ENCODE results near the gene KRTAP10-6. TPM values are rescaled to one million over a fixed set of nuclear protein-coding genes. Genes with fewer than 3 reads are reported as not detected.
"Not testable (repeated sequence)": the region's sequence is repeated elsewhere in the genome, so short reads cannot be mapped to it uniquely, and the experiment has no call there.

The KRTAP10-6 gene
- polyA plus RNA-seq, 10 donors = not detected

- DNase-seq = no peak
Measured at GRCh38 chr21:44617071-44617501, 24.8 kb upstream of the KRTAP10-6 start.

DNA sequence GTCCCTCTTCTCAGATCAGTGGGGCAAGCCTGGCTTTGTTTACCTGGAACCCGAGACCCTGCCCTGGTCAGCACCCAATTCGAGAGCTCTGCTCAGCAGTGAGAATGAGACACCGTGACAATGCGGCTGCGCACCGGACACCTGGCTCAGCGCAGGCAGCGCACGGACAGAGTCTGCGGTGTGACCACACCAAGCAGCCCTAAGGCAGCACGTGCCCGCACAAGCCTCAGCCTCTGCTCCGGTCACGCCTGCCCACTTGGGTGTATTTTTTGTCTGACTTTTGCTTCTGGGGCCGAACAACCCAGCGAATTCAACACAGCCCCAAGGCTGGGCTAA lies 24.3 kb upstream of the KRTAP10-6 start:
- no peak for DNase-seq

DNA sequence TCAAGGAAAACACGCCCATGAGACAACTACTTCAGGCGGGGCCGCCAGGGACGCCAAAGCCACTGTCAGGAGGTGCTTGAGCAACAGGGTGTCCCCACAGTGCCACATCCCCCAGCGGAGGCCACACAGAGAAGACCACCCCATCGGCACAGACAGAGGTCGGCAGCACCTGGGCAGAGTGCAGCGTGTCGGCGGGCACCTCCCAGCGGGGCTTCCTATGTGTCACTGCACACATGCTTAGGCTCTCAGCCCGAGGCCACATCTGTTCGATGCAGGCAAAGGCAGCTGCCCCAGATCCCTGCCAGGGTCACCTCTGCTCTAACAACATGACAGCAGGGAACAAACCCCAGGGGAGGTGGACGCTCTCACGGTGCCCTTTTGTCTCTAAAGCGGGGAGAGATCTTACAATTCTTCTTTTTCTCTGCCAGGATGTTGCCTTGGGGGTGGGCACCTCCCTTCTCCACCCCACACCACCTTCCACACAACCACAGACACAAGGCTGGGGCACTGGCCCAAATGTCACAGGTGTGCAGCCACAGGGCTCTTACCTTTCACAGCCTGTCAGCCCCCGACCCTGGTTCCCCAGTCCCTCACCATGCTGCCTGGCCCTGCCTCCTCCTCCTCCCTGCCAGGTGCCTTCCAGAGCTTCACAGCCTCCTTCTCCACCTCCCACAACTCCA lies 23.7 kb upstream of the KRTAP10-6 start:
- DNase-seq = no peak

DNA sequence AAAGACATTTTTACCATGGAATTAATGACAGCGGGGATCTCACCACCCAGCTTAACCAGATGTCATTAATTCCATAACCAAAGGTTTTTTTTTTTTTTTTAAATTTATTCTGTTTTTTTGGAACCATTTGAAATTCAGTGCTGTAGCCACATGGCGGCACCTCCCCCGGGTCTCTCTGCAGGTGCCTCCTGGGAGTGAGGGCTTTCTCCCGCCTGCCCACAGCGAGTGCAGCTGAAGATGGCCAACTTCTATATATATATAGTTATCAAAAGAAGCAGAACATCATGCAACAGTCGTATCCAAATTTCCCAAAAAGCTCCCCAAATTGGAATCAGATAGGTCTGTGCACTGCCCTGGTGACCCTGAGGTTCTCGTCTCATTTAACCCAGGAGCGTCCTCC lies 23.2 kb upstream of the KRTAP10-6 start:
- DNase-seq = no peak

DNA sequence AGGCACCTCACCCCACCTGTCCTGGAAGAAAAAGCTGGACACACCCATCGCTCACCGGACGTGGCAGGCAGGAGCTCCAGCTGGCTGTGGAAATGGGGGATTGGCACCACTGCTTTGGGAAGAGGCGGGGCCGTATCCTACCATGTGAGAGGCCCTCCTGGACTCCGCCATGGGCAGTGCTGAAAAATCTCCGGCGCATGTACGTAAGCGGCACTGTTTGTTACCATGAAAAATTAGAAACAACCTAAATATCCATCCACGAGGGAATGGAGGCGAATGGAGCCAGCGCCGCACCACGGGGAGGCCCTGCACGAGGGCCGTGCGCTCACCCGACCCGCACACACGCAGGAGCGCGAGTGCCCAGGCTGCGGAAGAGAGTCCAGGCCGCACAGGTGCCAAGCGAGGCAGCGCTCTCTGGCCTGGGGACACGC lies 22.7 kb upstream of the KRTAP10-6 start:
- DNase-seq = no peak

GRCh38 chr21:44614161-44614631 lies 21.9 kb upstream of the KRTAP10-6 start:
- DNase-seq = no peak

DNA sequence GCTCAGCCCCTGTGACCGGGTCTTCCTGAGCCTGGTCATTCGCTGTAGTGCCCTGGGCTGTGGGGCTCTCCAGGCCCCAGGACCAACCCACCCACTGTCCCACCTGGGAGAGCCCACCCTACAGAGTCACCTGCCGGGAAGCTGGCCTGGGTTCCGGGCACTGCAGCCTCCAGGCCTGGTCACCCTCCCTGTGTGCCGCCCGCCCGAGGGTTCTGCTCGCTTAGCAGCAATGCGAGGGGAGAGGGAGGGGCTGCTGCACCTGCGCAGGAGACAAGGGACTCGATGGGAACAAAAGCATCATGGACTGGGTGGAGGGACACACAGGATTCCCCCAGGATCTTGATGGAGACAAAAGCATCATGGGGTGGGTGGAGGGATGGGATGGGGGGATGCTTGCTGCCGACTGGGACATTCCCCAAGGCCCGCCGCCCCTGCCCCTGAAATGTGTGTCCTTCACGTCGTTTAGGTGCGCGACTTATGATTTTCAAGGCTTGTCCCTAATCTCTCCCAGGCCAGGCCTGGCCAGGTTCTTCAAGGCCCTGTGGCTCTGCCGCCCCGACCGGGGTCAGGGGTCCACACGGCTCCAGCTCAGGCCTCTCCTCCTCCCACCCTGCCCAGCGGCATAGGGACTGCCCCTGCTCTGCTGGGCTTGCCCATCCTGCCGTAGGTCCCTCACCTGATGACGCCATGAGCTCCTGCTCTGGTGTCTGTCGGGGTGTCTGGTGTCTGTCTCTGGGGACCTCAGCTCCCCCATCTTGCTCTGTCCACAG lies 21.3 kb upstream of the KRTAP10-6 start:
- no peak for DNase-seq

DNA sequence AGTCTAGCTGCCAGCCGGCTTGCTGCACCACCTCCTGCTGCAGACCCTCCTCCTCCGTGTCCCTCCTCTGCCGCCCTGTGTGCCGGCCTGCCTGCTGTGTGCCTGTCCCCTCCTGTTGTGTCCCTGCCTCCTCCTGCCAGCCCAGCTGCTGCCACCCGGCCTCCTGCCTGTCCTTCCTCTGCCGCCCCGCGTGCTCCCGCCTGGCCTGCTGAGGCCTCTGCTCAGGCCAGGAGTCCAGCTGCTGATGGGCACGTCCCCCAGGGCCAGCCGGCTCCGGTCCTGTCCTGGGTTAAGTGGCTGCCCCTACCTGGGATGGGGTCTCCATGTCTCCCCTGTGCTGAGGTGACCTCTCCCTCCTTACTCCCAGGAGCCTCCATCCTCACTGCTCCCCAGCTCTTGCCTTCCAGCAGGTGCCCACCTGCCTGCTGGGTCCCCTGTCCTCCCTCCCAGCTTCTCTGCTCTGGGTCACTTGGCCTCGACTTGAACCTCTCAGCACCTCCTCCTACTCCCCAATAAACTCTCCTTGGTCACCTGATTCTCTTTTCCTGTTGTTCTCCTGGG lies 20.4 kb upstream of the KRTAP10-6 start:
- DNase-seq = no peak

DNA sequence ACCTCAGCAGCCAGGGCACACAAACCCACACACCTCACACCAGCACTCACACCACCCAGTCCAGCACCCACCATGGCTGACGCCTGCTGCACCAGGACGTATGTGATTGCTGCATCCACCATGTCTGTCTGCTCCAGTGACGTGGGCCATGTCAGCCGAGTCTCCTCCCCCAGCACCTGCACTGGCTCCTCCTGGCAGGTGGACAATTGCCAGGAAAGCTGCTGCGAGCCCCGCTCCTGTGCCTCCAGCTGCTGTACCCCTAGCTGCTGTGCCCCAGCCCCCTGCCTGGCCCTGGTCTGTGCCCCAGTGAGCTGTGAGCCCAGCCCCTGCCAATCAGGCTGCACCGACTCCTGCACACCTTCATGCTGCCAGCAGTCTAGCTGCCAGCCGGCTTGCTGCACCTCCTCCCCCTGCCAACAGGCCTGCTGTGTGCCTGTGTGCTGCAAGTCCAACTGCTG lies 19.8 kb upstream of the KRTAP10-6 start, which contains the start of gene KRTAP10-8:
Gene KRTAP10-8, plus strand, starts transcription at position 51 of the 458 bp plus-strand sequence. Its CDS starts 22 bp downstream, at position 73.
- DNase-seq = no peak

GRCh38 chr21:44611551-44611950 lies 19.2 kb upstream of the KRTAP10-6 start:
- no peak for DNase-seq

GRCh38 chr21:44610157-44610843 lies 18.0 kb upstream of the KRTAP10-6 start:
- DNase-seq = not testable (repeated sequence)

- DNase-seq = no peak
Measured at GRCh38 chr21:44609193-44609592, 16.9 kb upstream of the KRTAP10-6 start.

- DNase-seq = no peak
Measured at GRCh38 chr21:44606495-44606894, 14.2 kb upstream of the KRTAP10-6 start.

DNA sequence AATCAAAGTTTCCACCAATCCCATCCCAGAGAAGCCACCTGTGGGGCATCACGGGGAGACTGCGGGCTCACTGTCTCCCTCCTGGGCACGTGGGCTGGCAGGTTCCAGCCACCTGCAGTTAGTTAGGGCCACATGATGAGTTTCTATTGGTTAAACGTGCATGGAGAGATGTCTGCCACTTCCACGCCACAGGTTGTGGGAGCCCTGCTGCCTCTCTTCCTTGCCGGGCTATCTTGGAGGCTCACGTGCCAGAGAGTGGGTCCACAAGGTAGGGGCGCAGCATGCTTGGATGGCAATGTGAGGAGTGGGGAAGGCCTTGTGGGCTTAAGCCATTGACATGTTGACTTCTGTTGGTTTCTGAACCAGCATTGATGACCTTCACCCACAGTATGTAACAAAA lies 11.6 kb upstream of the KRTAP10-6 start:
- no peak for DNase-seq

DNA sequence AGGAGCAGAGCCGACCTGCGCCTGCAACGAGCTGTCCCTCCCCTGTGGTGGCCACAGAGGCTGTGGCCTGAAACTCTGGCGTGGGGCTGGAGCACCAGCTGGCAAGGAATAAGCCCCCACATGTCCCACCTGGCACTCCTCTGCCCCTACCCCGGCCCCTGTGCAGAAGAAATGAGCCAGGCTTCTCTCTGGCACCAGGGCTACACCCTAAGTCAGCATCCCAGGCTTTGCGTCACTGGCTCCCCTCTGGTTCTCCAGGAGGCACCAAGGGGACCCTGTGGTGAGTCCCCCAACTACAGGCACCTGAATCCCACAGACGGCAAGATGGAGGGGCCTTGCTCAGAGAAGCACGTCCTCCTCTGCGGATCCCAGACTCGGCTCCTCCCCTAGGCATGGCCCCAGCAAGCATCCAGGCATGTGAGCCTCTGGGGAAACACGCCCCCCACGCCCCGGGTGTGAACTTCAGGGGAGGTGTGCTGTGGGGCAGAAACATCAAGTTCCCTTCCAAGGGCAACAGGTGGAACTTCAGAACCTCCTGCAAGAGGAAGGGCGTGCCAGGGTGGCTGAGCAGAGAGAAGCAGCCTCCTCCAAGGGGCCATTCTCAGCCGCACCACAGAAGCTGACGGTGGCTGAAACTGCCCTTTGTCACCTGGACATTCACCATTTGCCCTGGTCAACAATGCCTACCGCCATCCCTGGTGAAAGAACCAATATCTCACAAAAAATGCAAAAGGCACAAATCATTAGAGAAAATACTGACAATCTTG lies 11.0 kb upstream of the KRTAP10-6 start:
- no peak for DNase-seq

DNA sequence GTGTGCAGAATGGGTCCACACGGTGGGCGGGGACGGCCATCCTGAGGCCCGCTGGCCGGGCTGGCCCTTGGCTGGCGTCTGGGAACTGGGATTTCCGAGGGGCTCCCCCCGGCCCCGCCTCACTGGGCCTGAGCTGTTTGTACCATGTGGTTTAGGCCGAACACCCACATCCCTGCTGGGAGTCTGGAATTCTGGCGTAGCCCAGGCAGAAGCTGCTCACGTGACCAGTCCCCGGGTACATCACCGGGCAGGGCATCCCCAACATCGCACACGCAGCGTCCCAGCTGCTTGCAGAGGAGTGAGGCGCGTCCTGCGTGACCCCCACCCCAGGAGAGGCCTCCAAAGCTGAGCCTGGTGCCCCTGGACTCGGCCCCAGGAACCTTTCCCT lies 10.2 kb upstream of the KRTAP10-6 start:
- no peak for DNase-seq

DNA sequence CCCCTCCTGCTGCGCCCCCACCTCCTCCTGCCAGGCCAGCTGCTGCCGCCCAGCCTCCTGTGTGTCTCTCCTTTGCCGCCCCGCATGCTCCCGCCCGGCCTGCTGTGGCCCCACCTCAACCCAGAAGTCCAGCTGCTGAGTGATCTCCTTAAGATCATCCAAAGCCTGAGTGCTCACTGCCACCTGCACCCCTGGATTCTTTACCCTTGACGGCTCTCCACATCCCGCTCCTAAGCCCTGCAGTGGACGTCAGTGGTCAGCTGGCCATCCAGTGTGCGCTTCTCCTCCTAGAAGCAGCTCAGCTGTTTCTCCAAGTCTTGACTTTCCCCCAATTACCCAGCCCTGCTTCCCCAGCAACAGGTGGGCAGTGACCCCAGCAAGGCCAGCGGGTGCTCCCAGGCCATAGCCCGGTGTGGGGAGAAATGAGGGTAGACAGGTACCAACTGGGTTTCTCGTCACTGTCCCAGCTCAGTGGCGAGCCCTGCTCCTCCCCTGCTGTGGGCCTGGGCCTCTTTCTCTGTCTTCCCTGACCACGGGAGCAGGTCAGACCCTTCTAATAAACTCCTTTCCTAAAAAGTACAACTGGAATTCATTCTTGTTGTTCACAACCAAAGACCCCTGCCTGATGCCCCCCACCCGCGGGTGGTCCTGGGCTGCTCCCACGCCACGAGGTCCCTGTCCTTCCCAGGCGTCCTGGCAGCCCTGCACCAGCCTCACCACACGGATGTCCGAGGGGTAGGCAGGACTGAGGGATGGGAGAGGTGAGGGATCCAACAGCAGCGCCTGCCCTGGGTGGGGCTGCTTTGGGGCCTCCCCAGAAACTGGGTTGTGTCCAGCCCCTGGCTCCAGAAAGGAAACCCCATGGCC lies 9.5 kb upstream of the KRTAP10-6 start:
- DNase-seq = no peak

DNA sequence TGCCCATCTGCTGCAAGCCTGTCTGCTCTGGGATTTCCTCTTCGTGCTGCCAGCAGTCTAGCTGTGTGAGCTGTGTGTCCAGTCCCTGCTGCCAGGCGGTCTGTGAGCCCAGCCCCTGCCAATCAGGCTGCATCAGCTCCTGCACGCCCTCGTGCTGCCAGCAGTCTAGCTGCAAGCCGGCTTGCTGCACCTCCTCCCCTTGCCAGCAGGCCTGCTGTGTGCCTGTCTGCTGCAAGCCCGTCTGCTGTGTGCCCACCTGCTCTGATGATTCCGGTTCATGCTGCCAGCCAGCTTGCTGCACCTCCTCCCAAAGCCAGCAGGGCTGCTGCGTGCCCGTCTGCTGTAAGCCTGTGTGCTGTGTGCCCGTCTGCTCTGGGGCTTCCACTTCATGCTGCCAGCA lies 8.8 kb upstream of the KRTAP10-6 start:
- DNase-seq = not testable (repeated sequence)

DNA sequence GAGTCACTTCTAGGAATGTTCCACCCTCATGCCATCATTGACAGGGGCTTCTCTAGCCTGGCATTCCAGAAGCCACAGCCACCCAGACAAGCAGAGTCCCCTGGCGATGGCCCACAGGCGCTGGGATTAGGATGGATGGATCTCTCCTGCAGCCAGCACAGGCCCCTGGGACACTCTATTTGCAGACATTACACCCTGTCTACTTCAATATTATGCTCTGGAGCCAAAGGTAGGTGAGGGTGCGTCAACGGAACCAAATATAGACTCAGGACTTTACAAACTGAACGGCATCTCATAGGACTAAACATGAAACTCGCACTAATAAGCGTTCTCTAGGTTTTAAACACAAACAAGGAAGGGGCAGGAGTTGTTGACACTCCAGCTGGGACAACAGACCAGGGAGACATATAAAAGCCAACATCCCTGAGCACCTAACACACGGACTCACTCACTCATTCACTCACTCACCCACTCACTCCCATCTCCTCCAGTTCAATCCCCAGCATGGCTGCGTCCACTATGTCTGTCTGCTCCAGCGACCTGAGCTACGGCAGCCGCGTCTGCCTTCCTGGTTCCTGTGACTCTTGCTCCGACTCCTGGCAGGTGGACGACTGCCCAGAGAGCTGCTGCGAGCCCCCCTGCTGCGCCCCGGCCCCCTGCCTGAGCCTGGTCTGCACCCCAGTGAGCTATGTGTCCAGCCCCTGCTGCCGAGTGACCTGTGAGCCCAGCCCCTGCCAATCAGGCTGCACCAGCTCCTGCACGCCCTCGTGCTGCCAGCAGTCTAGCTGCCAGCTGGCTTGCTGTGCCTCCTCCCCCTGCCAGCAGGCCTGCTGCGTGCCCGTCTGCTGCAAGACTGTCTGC lies 8.0 kb upstream of the KRTAP10-6 start, which contains the start of gene KRTAP10-7:
Gene KRTAP10-7, plus strand, starts transcription at position 480 of the 861 bp plus-strand sequence. Its CDS starts 25 bp downstream, at position 505.
- DNase-seq = not testable (repeated sequence)

Measured in muscle of back (tissue), 11 donors.